Transverse colon (tissue), 4 donors: Measurements from ENCODE around the gene SMARCA1. TPM values are rescaled to one million over a fixed set of nuclear protein-coding genes. Genes with fewer than 3 reads are reported as not detected.

Source experiments
- DNase-seq: peaks from one replicate; pipeline ENCODE4 v3.0.0-alpha.2; 2019
- H3K27ac ChIP-seq, 4 donors: fragments of 200-600 bp; sonication (generic); 2 replicates each; pipeline ENCODE4 v1.5.1; 2016 to 2018; ENCODE audit warnings: inconsistent platforms in 4 of 4
- H3K27me3 ChIP-seq: fragments of 200-600 bp; sonication (generic); 2 replicates; pipeline ENCODE4 v1.5.1; 2017; ENCODE audit warnings: inconsistent platforms
- H3K36me3 ChIP-seq, 4 donors: fragments of 200-600 bp; sonication (generic); 2 replicates each; pipeline ENCODE4 v1.5.1; 2017 to 2019; ENCODE audit warnings: inconsistent platforms in 4 of 4
- H3K4me1 ChIP-seq, 4 donors: fragments of 200-600 bp; sonication (generic); 2 replicates each; pipeline ENCODE4 v1.5.1; 2017 to 2020; ENCODE audit warnings: inconsistent platforms in 4 of 4
- H3K4me3 ChIP-seq, 4 donors: fragments of 200-600 bp; sonication (generic); 1 replicate in 1 of 4; 2 replicates in 3 of 4; pipeline versions ENCODE4 v1.5.1 to v1.6.1; 2017 to 2019; ENCODE audit warnings: inconsistent platforms in 4 of 4
- H3K9me3 ChIP-seq, 2 donors: fragments of 200-600 bp; sonication (generic); 2 replicates each; pipeline ENCODE4 v1.5.1; 2017 to 2019; ENCODE audit warnings: inconsistent platforms in 2 of 2
- CTCF ChIP-seq, 5 experiments: fragments of 200-600 bp in 3 of 5; fragments of 450-650 bp in 2 of 5; sonication (generic) in 3 of 5; IDR thresholded peaks; 1 replicate in 2 of 5; 2 replicates in 3 of 5; pipeline ENCODE4 v1.5.1; 2016 to 2017; ENCODE audit warnings: antibody characterized with exemption in 5 of 5, inconsistent platforms in 3 of 5, mild to moderate bottlenecking in 2 of 5, moderate library complexity in 1 of 5
- EP300 ChIP-seq: sonication (generic); formaldehyde crosslinking; IDR thresholded peaks from one replicate; pipeline ENCODE4 v1.6.1; 2017; ENCODE audit warnings: antibody characterized with exemption, low read depth
- POLR2A ChIP-seq: fragments of 450-650 bp; IDR thresholded peaks from one replicate; pipeline ENCODE4 v1.6.1; 2016; ENCODE audit warnings: antibody characterized with exemption, mild to moderate bottlenecking, moderate library complexity
- POLR2AphosphoS5 ChIP-seq, 3 donors: sonication (generic); formaldehyde crosslinking; IDR thresholded peaks; one replicate each; pipeline ENCODE4 v1.6.1; 2016; ENCODE audit warnings: antibody characterized with exemption in 3 of 3
- WGBS, 2 donors: methylation state at CpG; one replicate each; pipeline ENCODE4 v1.1.5; 2018; ENCODE audit warnings: low coverage in 1 of 2; 5-methylcytosine and 5-hydroxymethylcytosine counted together
- in situ Hi-C, 4 donors: fragments of 200-750 bp; cut with MboI; loops; one replicate each; pipeline versions ENCODE4 v1.15.0 to v1.15.1; 2017; ENCODE audit warnings: low sequenced_read_pairs in 3 of 4, low pct_ligation_motif_present in 1 of 4, low pct_unique_long_range_greater_than_20kb in 1 of 4
- intact Hi-C: fragments of 100-400 bp; cut with DNase I; formaldehyde crosslinking; loops from one replicate; pipeline ENCODE4 v1.15.1; 2023; ENCODE audit warnings: low total_unique reads
- total RNA-seq, 4 donors: library from RNA; depleted of rRNA; stranded (reverse); fragments of >200 nt; gene quantifications; one replicate each; pipeline ENCODE4 v1.1.0, GENCODE V29; 2016

Gene SMARCA1
- total RNA-seq, 4 donors from 2014 or later, result 5.9 to 16.1 (median 13.2) TPM

- DNase-seq, result no peak
- no peak overlapping the region for H3K27ac ChIP-seq
- TF ChIP-seq EP300, result no peak
- no peak for TF ChIP-seq CTCF (IDR thresholded peaks at IDR 0.05)
- no peak for TF ChIP-seq POLR2AphosphoS5 (IDR thresholded peaks at IDR 0.05)
- TF ChIP-seq POLR2A, result no peak
- no peaks in the 10 kb centered on the region for H3K36me3 ChIP-seq
- H3K4me3 ChIP-seq, result no peak overlapping the region
- H3K27me3 ChIP-seq, result no peaks in the 10 kb centered on the region
- WGBS, 2 donors, result 82 to 100% methylated on average over 1 to 5 of the region's 5 CpGs
- intact Hi-C loops (no loop called here), in situ Hi-C loops (no loop called here)
- H3K4me1 ChIP-seq, result no peaks in the 10 kb centered on the region
- no peaks in the 10 kb centered on the region for H3K9me3 ChIP-seq
Measured at GRCh38 chrX:129495900-129496299, 27.4 kb downstream of the SMARCA1 start.

- H3K27me3 ChIP-seq, result no peaks in the 10 kb centered on the region
- 63% methylated on average over 2 of the region's 2 CpGs; no CpG with 5 or more reads in 1 of the 2 donors for WGBS, 2 donors
- no peaks in the 10 kb centered on the region for H3K9me3 ChIP-seq
- H3K4me1 ChIP-seq, result no peaks in the 10 kb centered on the region
- in situ Hi-C loops, result no loop called here
- no peak overlapping the region for H3K4me3 ChIP-seq
- DNase-seq, result no peak
- intact Hi-C loops, result no loop called here
- TF ChIP-seq CTCF (IDR thresholded peaks at IDR 0.05), result no peak
- no peak overlapping the region for H3K27ac ChIP-seq
- no peaks in the 10 kb centered on the region for H3K36me3 ChIP-seq
Measured at GRCh38 chrX:129494887-129495286, 28.4 kb downstream of the SMARCA1 start.

GRCh38 chrX:129493643-129494042 lies 29.6 kb downstream of the SMARCA1 start:
- DNase-seq, result no peak
- Histone ChIP-seq H3K27ac (no peak overlapping the region), H3K4me3 (no peak overlapping the region), H3K4me1 (no peaks in the 10 kb centered on the region), H3K27me3 (no peaks in the 10 kb centered on the region), H3K9me3 (no peaks in the 10 kb centered on the region), H3K36me3 (no peaks in the 10 kb centered on the region)
- intact Hi-C loops (no loop called here), in situ Hi-C loops (no loop called here)
- WGBS, 2 donors, result 53 to 58% methylated on average over 2 to 4 of the region's 4 CpGs
- TF ChIP-seq EP300, result no peak
- TF ChIP-seq POLR2A, result no peak
- TF ChIP-seq POLR2AphosphoS5 (IDR thresholded peaks at IDR 0.05), result no peak
- TF ChIP-seq CTCF (IDR thresholded peaks at IDR 0.05), result no peak

- Histone ChIP-seq H3K4me3 (no peak overlapping the region), H3K4me1 (no peaks in the 10 kb centered on the region), H3K27ac (no peak overlapping the region), H3K9me3 (no peaks in the 10 kb centered on the region), H3K36me3 (no peaks in the 10 kb centered on the region), H3K27me3 (no peaks in the 10 kb centered on the region)
- in situ Hi-C loops (no loop called here), intact Hi-C loops (no loop called here)
- 51 to 71% methylated on average over 1 to 2 of the region's 2 CpGs for WGBS, 2 donors
- TF ChIP-seq EP300 (no peak), CTCF (IDR thresholded peaks at IDR 0.05) (no peak), POLR2AphosphoS5 (IDR thresholded peaks at IDR 0.05) (no peak), POLR2A (no peak)
- no peak for DNase-seq
Measured at GRCh38 chrX:129490330-129490729, 33.0 kb downstream of the SMARCA1 start.
